A549 (cell line): ENCODE results near the gene CACNA2D4. TPM values are rescaled to one million over a fixed set of nuclear protein-coding genes. Genes with fewer than 3 reads are reported as not detected.

Experiments used
- ATAC-seq, 2 experiments: fragments of 200-7000 bp in 1 of 2; fragments of >200 bp in 1 of 2; cut with Nextera tagmentation in 1 of 2; cut with Tn5 transposase in 1 of 2; 3 replicates each; pipeline versions ENCODE4 v1.8.0 to v1.9.1; 2018 to 2020; ENCODE audit warnings: mild to moderate bottlenecking in 1 of 2, moderate library complexity in 1 of 2
- CTCF ChIA-PET: fragments of 300-600 bp; sonication (Branson Sonifier 250); formaldehyde crosslinking; extraction: SDS; loops from one replicate; lab custom pipeline; 2021; ENCODE audit warnings: antibody characterized with exemption, inconsistent platforms; lab: Yijun Ruan, JAX
- POLR2A ChIA-PET: fragments of 350-600 bp; formaldehyde crosslinking; extraction: SDS; loops from one replicate; lab custom pipeline; 2021; ENCODE audit warnings: antibody characterized with exemption, inconsistent platforms; lab: Yijun Ruan, JAX
- DNase-seq, 2 experiments: peaks; one replicate each; pipeline versions ENCODE4 v3.0.0 to v3.0.0-alpha.2; 2011 to 2016; ENCODE audit warnings: low read depth in 1 of 2, low spot score in 1 of 2
- FAIRE-seq: peaks from 2 replicates; lab custom pipeline; 2011; peaks lifted over from hg19 to GRCh38; lab: Jason Lieb, UNC
- H3K27ac ChIP-seq, 2 experiments: fragments of >200 bp; sonication (Bioruptor Twin); formaldehyde crosslinking; 3 replicates each; pipeline ENCODE4 v1.5.1; 2016 to 2017
- H3K4me1 ChIP-seq: fragments of >200 bp; sonication (Bioruptor Twin); formaldehyde crosslinking; 3 replicates; pipeline ENCODE4 v1.6.1; 2016
- H3K4me2 ChIP-seq: fragments of >200 bp; sonication (Bioruptor Twin); formaldehyde crosslinking; 3 replicates; pipeline ENCODE4 v1.6.1; 2016
- H3K4me3 ChIP-seq: fragments of >200 bp; sonication (Bioruptor Twin); formaldehyde crosslinking; 3 replicates; pipeline ENCODE4 v1.5.1; 2016
- H3K9me3 ChIP-seq: fragments of >200 bp; sonication (Bioruptor Twin); formaldehyde crosslinking; 3 replicates; pipeline ENCODE4 v1.6.1; 2016
- CBX2 ChIP-seq: fragments of 200-600 bp; sonication (generic); IDR thresholded peaks from 2 replicates; pipeline ENCODE4 v1.6.1; 2016; ENCODE audit warnings: low read depth, mild to moderate bottlenecking, borderline replicate concordance
- CBX8 ChIP-seq: fragments of 200-600 bp; sonication (generic); IDR thresholded peaks from 2 replicates; pipeline ENCODE4 v1.6.1; 2016
- CEBPB ChIP-seq, 2 experiments: fragments of >200 bp in 1 of 2; sonication (Bioruptor Twin) in 1 of 2; formaldehyde crosslinking in 1 of 2; IDR thresholded peaks; 2 replicates each; pipeline ENCODE4 v1.6.1; 2012 to 2016
- CHD4 ChIP-seq: fragments of 200-600 bp; sonication (generic); IDR thresholded peaks from 2 replicates; pipeline ENCODE4 v1.6.1; 2016; ENCODE audit warnings: antibody characterized with exemption, mild to moderate bottlenecking, borderline replicate concordance
- EHMT2 ChIP-seq: fragments of 200-600 bp; sonication (generic); IDR thresholded peaks from 2 replicates; pipeline ENCODE4 v1.6.1; 2016; ENCODE audit warnings: antibody characterized with exemption, low read depth, mild to moderate bottlenecking, moderate library complexity
- ELK1 ChIP-seq: fragments of 150-350 bp; IDR thresholded peaks from 2 replicates; pipeline ENCODE4 v1.6.1; 2014; ENCODE audit warnings: low read depth, mild to moderate bottlenecking, low read length
- HES2 ChIP-seq: fragments of >200 bp; sonication (Bioruptor Twin); formaldehyde crosslinking; IDR thresholded peaks from 2 replicates; pipeline ENCODE4 v1.6.1; 2016
- HMGXB4 ChIP-seq: fragments of 250-450 bp; sonication (Bioruptor Pico); IDR thresholded peaks from 2 replicates; pipeline ENCODE4 v1.5.0; 2021; ENCODE audit warnings: mild to moderate bottlenecking, moderate library complexity, borderline replicate concordance
- HOXA7 ChIP-seq: fragments of 250-450 bp; sonication (Bioruptor Pico); IDR thresholded peaks from 2 replicates; pipeline ENCODE4 v1.5.0; 2020; ENCODE audit warnings: mild to moderate bottlenecking, moderate library complexity
- HOXB5 ChIP-seq: fragments of 250-450 bp; sonication (Bioruptor Pico); IDR thresholded peaks from 2 replicates; pipeline ENCODE4 v1.5.0; 2020; ENCODE audit warnings: mild to moderate bottlenecking, moderate library complexity
- MAFK ChIP-seq: fragments of 450-650 bp; IDR thresholded peaks from 2 replicates; pipeline ENCODE4 v1.6.1; 2014; ENCODE audit not compliant: partially characterized antibody
- MAX ChIP-seq: IDR thresholded peaks from 2 replicates; pipeline ENCODE4 v1.6.1; 2012
- PHF8 ChIP-seq: fragments of 200-600 bp; sonication (generic); IDR thresholded peaks from 2 replicates; pipeline ENCODE4 v1.6.1; 2016; ENCODE audit warnings: low read depth, mild to moderate bottlenecking, antibody characterized with exemption, moderate library complexity, borderline replicate concordance
- RAD21 ChIP-seq, 2 experiments: fragments of >200 bp in 1 of 2; sonication (Bioruptor Twin) in 1 of 2; formaldehyde crosslinking in 1 of 2; IDR thresholded peaks in 1 of 2; conservative IDR thresholded peaks in 1 of 2; 2 replicates in 1 of 2; 3 replicates in 1 of 2; pipeline ENCODE4 v1.6.1; 2012 to 2018; ENCODE audit warnings: inconsistent platforms in 1 of 2
- RARB ChIP-seq: fragments of 250-450 bp; sonication (Bioruptor Pico); IDR thresholded peaks from 2 replicates; pipeline ENCODE4 v1.8.0; 2021; ENCODE audit warnings: mild to moderate bottlenecking, moderate library complexity
- REST ChIP-seq: fragments of 200-600 bp; sonication (generic); IDR thresholded peaks from 2 replicates; pipeline ENCODE4 v1.6.1; 2016; ENCODE audit warnings: antibody characterized with exemption, mild to moderate bottlenecking, moderate library complexity
- RFX5 ChIP-seq: fragments of 450-650 bp; IDR thresholded peaks from 2 replicates; pipeline ENCODE4 v1.7.1; 2014; ENCODE audit warnings: antibody characterized with exemption, mild to moderate bottlenecking, moderate library complexity
- SREBF2 ChIP-seq: fragments of 450-650 bp; IDR thresholded peaks from 2 replicates; pipeline ENCODE4 v1.6.1; 2014; ENCODE audit warnings: mild to moderate bottlenecking, moderate library complexity
- TP53 ChIP-seq: fragments of 250-450 bp; sonication (Bioruptor Pico); IDR thresholded peaks from 2 replicates; pipeline ENCODE4 v1.5.0; 2021; ENCODE audit warnings: mild to moderate bottlenecking, moderate library complexity
- WGBS: methylation state at CpG from one replicate; pipeline ENCODE4 v1.1.6; 2017; ENCODE audit errors: missing lambda C conversion rate; 5-methylcytosine and 5-hydroxymethylcytosine counted together
- polyA minus RNA-seq: library from RNA; depleted of rRNA, polyadenylated mRNA; stranded (reverse); fragments of >200 nt; gene quantifications from 2 replicates; pipeline ENCODE4 v1.2.3, GENCODE V29; 2011; rRNA and poly(A)+ RNA removed
- polyA plus RNA-seq, 4 experiments: library from polyadenylated mRNA; depleted of rRNA in 3 of 4; stranded (reverse); fragments of >200 nt; fragmentation: RNase III in 1 of 4; extraction: RNeasy Plus Mini Kit Qiagen cat#74134 plus additional on column Dnase treatment in 1 of 4; gene quantifications; 2 replicates in 3 of 4; 3 replicates in 1 of 4; pipeline ENCODE4 v1.2.3, GENCODE V29; 2011 to 2017

Gene CACNA2D4
- polyA plus RNA-seq (2011; rRNA removed) (not detected in 2 replicates), polyA plus RNA-seq (2017; fragmentation: RNase III; extraction: RNeasy Plus Mini Kit Qiagen cat#74134 plus additional on column Dnase treatment) (not detected in 3 replicates), polyA minus RNA-seq (not detected in 2 replicates)
- not detected in 2 replicates for polyA plus RNA-seq (2012; cell fraction: cytosol; rRNA removed)
- polyA plus RNA-seq (2012; cell fraction: nucleus; rRNA removed): 0.05 TPM in 1 of 2 replicates, not detected in the other

- CTCF ChIA-PET: interaction anchor here (1.1 to 5.0 kb wide), 2 partner anchors 22 to 123 kb away, joined by 4 to 22 read pairs; no protein-coding TSS in a partner anchor
Measured at GRCh38 chr12:1918081-1918883, at the start of gene CACNA2D4. CACNA2D4 (minus strand) TSS chr12:1918652; CDS start chr12:1918473, 179 bp downstream.

More at GRCh38 chr12:1918081-1918883, at the start of gene CACNA2D4:
- Histone ChIP-seq H3K27ac (no peak within 1 kb of the TSS), H3K4me1 (no peaks in the 10 kb centered on the region), H3K4me2 (no peak within 1 kb of the TSS), H3K4me3 (no peak within 1 kb of the TSS), H3K9me3 (no peaks in the 10 kb centered on the region)
- FAIRE-seq (no peak), DNase-seq (no peak), ATAC-seq (no peak)
- POLR2A ChIA-PET: no interaction called here
- 45% methylated on average over 18 of the region's 18 CpGs for WGBS
- TF ChIP-seq SREBF2 (no peak), EHMT2 (no peak), CEBPB (IDR thresholded peaks at IDR 0.05) (no peak), HOXB5 (CRISPR knock-in tag) (no peak), RAD21 (conservative IDR thresholded peaks at IDR 0.05 in 1 of 2, IDR thresholded peaks at IDR 0.05 in 1 of 2) (no peak), MAX (no peak), PHF8 (no peak), CBX2 (no peak), CHD4 (no peak), RARB (CRISPR knock-in tag) (no peak), ELK1 (no peak), HOXA7 (no peak), CBX8 (no peak), TP53 (CRISPR knock-in tag) (no peak), HES2 (no peak), HMGXB4 (CRISPR knock-in tag) (no peak), MAFK (no peak), REST (no peak), RFX5 (no peak)
